NCI-H1930 (cell line): ENCODE results near the gene RBM24.
"Not testable (repeated sequence)": the region's sequence is repeated elsewhere in the genome, so short reads cannot be mapped to it uniquely, and the experiment has no call there.

Experiments used
- DNase-seq, 2 experiments: peaks; one replicate each; lab custom pipeline; 2025; lab: John Stamatoyannopoulos, UW

The RBM24 gene

DNA sequence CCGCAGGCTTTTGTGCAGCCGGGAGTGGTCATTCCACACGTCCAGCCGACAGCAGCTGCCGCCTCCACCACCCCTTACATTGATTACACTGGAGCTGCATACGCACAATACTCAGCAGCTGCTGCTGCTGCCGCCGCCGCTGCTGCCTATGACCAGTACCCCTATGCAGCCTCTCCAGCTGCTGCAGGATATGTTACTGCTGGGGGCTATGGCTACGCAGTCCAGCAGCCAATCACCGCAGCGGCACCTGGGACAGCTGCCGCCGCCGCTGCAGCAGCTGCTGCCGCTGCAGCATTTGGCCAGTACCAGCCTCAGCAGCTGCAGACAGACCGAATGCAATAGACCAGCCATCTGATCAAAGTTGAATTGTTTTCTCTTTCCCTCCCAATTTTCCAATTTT, 10.6 kb downstream of the RBM24 start:
- DNase-seq, result no peak

DNA sequence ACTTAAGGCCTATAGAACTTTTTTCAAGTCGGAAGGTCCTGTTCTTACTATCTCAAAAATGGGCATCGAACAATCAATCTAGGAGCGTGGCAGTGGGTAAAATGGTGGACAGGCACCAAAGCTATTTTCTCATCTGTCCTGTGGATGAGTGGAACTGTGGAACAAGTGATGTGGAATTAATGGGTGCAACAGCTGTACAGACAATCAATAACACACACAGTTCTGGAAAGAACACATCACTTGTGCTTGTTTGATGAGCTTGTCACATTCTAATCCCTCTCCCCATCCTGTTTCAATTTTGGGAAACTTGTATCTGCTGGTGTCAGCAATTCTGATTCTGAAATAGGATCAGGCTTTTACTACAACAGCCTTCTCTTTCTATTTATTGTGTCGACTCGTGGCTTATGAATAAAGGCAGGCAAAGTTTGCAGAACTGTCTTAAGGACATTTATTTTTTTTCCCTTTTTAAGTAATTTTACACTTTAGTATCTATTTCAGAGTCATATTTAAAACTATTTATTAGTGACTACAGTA, 11.5 kb downstream of the RBM24 start:
- DNase-seq, result no peak

DNA sequence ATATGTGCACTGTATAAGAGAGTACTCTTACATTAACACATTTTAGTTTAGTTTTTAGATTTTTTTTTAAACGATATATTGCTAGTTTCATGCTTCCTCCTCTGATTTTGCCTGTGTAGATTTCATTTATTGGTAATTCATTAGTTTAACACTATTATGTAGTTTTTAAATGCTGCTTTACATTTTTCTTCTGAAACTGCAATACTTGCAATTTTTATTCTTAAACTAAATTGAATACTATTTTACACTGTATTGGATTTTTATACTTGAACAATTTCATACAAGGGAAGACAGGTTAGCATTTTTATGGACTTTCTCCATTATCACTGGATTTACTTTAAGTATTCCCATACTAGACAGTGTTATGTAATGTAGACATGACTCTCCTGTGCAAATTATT, 12.2 kb downstream of the RBM24 start:
- DNase-seq, result no peak

DNA sequence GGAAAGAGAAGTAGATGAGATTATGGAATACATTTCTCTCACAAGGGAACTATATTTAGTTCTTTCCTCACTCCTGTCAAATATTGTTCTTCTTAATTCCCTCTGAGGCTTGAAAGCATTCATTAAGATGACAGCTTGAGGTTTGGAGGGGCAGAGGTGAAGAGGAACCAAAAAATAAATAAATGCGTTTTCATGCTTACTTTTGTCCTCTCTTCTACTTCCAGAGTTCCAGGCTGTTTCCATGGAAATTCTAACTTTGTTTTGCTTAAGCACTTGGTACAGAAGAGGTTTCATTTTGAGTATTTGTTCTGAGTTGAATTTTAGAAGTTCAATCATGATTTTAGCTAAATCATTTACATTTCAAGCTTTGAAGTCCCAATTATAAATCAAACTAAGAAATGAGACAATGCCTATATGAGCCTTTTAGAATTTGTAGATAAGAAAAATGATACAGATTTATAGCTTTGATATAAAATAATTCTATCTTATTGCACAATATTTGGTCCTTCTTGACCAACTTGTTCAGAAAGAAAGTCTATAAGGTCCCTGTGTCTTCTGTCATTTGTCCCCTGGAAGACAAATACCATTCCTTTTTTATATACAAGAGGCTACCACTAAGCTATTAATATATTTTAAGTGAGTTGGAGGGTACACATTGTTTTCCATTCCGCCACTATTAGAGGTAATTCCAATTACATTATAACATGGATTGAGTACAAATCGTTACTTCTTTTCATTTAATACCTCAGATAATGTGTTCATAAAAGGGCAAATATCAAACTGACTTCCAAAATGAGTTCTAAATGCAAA, 16.3 kb downstream of the RBM24 start:
- DNase-seq, result no peak

DNA sequence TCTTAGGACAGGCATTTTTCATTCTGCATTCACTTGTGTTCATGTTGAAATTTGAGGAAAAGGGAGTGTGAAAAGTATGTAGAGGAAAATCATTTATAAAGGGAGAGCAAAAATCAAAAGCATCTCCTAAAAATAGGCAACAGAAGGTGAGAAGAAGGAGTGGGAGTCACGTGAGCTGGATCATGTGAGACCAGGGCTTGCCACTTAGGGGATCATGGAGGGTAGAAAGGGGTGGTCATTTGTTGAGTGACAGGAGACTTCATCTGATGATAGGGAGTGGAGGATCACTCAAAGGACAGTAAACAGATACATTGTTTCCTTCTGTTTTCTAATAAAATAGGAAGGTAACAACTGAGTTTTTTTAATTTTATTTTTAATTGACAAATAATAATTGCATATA, 17.1 kb downstream of the RBM24 start:
- no peak for DNase-seq

DNA sequence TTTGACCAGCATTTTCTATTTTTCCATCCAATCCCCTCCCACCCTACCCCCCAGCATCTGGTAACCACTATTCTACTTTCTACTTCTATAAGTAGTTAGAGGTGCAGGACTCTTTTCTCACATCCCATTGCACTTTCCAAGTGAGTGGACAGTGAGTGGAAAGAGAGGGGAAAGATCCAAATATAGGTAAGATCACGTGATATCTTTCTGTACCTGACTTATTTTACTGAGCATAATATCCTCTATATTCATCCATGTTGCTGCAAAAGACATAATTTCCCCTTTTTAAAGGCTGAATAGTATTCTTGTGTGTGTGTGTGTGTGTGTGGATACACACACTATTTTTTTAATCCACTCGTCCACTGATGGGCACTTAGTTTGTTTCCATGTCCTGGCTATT, 18.1 kb downstream of the RBM24 start:
- DNase-seq, result no peak

DNA sequence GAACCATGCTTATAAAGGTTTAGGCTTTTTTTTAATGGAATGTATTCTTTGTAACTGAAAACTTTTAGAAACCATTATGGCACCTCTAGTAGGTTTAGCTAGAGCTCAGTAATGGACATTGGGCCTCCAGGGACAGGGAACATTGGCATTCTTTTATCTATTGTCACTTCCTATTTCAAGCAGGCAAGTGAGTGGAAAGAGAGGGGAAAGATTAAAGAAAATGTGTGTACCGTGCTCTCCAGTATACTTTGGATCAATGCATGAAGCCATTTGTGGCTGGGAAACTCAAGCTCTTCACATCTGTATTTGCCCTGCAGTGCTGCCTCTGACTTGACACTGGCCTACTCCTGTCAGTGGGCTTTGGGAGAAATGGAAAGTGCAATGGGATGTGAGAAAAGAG, 18.6 kb downstream of the RBM24 start:
- DNase-seq, result no peak

DNA sequence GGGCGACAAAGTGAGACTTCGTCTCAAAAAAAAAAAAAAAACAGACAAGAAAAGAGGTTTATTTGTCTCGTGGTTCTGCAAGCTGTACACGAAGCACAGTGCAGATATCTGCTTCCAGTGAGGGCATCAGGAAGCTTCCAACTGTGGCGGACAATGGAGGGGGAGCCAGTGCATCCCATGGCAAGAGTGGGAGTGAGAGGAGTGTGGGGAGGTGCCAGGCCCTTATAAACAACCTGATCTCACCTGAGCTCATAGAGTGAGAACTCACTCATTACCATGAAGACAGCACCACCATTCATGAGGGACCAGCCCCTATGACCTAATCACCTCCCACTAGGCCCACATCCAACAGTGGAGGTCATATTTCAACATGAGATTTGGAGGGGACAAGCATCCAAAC, 19.5 kb downstream of the RBM24 start:
- no peak for DNase-seq

DNA sequence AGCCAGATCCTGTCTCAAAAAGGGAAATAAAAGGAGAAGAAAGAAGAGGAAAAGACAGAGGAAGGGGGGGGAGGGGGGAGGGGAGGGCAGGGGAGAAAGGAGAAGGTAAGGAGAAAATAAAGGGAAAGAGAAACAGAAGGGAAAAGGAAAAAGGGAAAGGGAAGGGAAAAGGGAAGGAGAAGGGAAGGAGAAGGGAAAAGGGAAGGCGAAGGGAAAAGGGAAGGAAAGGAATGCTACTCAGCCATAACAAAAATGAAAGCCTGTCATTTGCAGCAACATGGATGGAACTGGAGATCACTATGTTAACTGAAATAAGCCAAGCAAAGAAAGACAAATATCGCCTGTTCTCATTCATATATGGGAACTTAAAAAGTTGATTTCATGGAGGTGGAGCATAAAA, 22.3 kb downstream of the RBM24 start:
- no peak for DNase-seq

DNA sequence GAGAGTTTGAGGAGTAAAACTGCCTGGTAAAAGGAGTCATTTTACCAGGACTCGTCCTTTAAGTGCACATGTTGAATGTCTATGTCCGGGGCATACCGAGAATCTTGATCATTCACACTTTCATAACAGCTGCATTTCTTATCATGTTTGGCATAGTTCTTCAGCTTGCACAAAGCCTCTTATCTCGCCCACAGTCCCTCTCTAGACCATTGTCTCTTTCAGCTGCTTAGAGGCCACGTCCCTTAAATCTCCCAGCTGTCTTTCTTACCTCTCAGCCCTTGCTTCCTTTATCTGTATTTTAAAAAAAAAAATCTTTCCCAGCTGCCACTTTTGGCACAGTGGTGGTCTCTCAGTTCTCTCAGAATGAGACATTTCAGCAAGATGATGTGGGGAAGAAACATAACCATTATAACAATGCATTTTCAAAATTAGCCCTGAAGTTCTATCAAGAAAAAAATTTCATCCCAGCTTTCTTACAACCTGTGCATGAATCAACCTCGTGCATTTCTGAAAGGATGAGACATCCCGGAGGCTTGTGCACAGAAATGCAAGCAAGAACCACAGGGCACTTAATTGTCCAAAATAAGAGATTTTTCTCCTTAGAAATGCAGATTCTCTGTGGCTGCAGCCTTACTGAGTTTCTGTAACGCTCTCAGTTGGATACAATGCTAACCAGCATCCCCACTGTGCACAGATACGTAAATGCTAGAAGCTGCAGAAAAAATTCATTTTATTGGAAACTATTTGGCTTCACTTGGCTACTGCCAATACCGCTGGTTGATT, 24.2 kb downstream of the RBM24 start:
- no peak for DNase-seq

DNA sequence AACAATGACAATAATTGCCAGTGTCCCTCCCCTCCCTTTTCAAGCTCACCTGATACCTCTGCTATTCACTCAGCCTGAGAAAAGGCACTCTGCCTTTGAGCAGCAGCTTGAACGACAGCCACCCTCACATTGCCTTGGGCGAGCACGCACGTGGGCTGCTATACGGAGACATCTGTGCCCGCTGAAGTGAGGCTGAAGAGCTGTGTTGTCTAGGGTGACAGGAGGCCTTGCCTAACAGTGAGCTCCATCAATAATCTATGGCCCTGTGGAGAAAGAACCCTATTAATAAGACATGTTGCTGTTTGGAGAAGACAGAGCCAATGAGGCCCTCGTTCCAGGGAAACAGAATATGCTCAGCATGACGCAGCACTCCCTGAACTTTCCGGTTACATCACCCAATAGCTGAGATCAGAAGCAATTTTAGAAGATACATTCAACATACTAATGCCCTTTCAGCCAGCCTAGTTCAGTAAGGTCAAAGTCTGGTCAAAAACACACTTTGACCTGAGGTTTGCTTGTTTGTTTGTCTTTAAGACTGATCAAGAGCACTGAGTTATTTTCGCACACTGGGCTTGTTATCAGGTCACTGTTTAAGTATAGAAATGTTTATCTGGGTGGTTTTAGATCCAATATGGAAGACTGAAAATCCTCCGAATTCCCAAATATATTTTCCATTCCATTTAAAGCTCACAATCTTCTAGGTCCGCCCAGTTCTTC, 30.6 kb downstream of the RBM24 start:
- DNase-seq, result no peak

DNA sequence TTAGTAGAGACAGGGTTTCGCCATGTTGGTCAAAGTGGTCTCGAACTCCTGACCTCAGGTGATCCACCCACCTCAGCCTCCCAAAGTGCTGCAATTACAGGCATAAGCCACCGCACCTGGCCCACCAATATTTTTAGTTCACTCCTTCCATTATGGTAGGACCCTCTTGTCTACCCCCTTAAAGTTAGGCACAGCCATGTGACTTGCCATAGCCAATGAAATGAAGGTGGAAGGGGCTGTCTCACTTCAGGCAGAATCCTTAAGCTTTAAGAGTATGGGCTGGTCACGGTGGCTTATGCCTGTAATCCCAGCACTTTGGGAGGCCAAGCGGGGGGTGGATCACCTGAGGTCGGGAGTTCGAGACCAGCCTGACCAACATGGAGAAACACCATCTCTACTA, 32.1 kb downstream of the RBM24 start:
- DNase-seq, result not testable (repeated sequence)

DNA sequence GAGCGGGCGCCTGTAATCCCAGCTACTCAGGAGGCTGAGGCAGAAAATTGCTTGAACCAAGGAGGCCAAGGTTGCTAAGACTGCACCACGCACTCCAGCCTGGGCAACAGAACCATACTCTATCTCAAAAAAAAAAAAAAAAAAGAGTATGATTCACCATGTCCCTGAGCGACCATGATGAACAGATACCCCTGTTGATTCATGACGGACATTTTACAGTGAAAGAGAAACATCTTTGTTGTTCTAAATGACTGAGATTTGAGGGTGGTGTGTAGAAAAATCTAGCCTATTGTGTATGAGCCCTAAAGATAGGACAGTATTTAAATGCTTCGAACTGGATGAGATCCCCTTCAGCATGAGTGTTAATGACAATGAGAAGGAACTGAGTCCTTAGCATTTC, 32.8 kb downstream of the RBM24 start:
- DNase-seq, result no peak

DNA sequence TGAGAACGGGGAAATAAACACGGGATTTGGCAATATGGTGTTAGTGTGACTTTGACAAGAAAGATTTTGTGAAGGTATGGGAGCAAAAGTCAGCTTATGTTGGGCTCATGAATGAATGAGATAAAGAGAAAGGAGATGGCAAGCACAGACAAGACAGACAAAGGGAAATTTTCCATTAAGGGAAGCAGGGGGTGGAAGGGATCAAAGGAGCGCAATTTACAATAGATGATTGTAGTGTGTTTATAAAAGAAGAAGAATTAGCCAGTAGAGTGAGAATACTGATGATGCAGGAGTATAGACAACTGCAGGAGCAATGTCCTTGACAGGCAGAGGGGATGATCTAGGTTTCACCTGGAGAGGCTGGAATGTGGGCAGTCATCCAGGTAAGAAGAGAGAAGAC, 34.1 kb downstream of the RBM24 start:
- DNase-seq, result no peak

DNA sequence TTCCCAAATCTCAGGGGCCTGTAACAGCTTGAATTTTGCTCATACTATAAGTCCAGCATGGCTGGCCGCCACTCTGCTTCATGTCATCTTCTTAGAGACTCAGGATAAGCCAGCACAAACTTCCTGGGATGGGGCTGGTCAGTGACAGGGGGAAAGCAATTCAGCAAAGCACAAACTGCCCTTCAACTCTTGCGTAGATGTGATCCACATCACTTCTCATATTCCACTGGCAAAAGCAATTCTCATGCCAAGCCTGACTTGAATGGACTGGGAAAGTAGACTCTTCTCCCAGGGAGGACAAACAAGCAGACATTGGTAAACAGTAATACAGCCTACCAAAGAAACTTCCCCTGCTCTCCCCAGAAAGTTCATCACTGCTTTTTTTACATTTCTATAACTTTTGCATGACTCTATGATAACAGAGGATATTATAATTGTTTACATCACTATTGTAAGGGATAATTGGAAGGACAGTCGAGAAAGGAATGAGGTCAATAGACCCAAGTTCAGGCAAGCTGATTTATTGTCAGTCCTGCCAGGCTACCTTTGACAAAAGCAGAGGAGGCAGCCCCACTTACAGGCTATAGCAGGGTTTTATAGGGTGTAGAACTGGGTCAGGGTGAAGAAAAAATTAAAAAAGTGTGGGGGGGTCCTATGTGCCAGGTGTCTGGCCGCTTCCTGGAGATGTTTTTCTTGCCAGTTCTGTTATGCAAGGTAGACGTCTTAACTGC, 37.4 kb downstream of the RBM24 start:
- no peak for DNase-seq

DNA sequence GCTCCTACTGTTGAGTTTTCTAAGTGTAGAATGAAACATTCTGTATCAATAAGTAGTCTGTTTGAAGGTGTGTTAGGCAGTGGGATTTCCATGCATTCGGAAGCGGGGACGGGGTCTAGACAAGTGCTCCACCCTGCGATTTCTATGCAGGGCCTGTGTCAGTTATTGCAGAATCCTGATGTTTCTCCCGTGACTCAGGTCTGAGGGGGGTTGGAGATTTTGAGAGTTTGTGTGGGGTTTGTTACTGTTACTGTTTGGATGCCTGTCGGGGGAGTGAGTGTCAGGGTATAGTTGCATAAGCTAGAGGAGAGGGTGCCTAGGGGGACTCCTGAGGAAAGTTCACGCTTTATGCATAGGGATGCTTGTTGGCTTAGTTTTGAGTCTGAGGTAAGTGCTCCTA, 39.1 kb downstream of the RBM24 start:
- DNase-seq, result not testable (repeated sequence)

DNA sequence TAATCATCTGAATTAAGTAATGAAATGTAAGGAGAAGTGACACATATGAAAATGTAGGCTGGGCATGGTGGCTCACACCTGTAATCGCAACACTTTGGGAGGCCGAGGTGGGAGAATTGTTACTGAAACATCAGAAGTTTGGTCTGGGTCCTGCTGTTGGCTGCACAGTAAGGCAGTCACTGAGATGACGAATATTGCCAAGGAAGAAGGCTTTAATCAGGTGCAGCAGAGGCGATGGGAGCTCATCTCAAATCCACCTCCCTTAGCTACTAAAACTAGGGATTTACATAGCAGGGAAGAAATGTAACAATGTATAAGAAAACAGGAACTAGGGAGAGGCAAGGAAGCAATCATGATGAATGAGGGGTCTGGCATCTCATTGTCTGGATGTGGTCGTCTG, 50.1 kb downstream of the RBM24 start:
- no peak for DNase-seq

DNA sequence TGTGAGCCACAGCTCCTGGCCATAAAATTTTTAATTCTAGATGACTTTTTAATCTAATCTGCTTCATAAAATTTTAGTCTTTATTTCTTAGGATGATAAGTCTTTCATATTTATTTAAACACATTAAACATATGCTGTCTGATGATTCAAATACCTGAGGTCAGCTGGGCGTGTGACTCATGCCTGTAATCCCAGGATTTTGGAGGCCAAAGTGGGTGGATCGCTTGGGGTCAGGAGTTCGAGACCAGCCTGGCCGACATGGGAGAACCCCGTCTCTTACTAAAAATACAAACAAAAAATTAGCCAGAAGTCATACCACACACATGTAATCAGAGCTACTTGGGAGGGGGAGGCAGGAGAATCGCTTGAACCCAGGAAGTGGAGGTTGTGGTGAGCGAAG, 53.1 kb downstream of the RBM24 start:
- no peak for DNase-seq

DNA sequence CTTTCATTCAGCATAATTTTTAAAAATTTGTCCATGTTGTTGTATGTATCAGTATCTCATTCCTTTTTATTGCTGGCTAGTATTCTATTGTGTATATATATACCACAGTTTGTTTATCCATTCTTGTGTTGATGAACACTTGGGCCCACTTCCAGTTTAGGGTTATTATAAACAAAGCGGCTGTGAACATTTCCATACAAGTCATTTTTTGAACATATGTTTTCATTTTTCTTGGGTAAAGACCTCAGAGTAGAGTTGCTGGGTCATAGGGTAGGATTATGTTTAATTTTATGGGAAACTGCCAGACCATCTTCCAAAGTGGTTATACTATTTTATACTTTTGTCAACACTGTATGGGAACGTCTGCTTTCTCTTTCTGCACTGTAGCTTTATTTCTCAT, 55.3 kb downstream of the RBM24 start:
- DNase-seq, result no peak

DNA sequence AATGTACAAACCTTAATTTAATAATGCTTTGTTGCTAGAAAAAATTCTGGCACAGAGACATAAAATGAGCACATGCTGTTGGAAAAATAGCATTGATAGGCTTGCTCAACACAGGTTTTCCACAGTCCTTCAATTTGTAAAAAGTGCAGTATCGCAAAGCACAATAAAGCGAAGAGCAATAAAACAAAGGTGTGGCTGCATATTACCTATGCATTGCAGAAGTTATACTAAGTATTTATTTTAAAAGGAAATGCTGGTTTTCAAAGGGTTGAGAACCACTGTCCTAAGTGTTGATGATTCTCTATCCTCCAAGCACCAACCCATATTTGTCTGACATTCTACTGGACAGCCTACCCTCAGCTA, 58.1 kb downstream of the RBM24 start:
- DNase-seq, result no peak

DNA sequence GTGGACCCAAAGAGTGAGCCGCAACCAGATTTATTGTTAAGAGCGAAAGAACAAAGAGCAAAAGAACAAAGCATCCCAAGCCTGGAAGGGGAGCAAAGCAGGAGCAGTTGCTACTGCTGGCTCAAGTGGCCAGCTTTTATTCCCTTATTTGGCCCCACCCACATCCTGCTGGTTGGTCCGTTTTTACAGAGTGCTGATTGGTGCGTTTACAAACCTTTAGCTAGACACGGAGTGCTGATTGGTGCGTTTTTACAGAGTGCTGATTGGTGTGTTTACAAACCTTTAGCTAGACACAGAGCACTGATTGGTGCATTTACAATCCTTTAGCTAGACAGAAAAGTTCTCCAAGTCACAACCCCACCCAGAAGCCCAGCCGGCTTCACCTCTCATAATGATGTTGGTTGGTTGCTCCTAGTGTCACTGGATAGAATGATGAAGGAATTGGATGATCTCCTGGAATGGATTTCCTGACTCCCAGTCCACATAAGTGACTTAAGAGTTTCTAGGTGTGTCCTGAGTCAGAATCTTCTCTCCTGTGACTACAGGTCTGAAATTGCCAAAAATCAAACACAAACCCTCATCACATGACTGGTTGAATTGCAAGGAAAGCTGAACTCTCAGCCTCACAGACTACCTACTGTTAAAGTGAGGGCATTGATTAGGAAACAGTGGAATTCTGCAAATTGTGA, 60.1 kb downstream of the RBM24 start:
- DNase-seq, result no peak
